ENCODE measurements around the gene DLG2.

DNA sequence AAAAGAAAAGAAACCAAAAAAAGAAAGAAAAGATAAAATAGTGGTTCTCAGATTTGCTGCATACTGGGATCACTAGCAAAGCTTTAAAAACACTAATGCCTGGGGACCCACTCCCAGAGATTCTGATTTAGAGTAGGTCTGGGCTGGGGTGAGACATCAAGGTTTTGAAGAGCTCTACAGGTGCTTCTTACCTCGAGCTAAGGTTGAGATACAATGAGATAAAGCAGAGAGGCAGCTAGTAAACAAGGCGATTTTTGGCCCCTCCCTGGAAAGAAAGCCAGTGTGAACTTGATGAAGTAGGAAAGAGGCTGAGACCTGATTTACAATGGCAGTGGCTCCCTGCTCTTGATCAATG lies 2013.4 kb downstream of the DLG2 start:
- TF ChIP-seq CTCF (IDR thresholded peaks at IDR 0.05) (no peak), POLR2A (IDR thresholded peaks at IDR 0.05; ENCODE audit: low read depth) (no peak), POLR2AphosphoS5 (IDR thresholded peaks at IDR 0.05) (no peak)
